Right lobe of liver (tissue), 4 donors: ENCODE measurements around the gene NPHP1.

Experiments
- POLR2A ChIP-seq: fragments of 450-650 bp; IDR thresholded peaks from one replicate; pipeline ENCODE4 v1.6.1; 2017; ENCODE audit warnings: antibody characterized with exemption, mild to moderate bottlenecking
- TF ChIP-seq, protein P1 (sequence below), 4 donors: fragments of 200-600 bp in 3 of 4; fragments of 450-650 bp in 1 of 4; IDR thresholded peaks; one replicate each; pipeline versions ENCODE4 v1.5.1 to v1.8.0; 2016 to 2022; ENCODE audit warnings: antibody characterized with exemption in 4 of 4, mild to moderate bottlenecking in 2 of 4
- donor health status: DM: no; HTN: no; CAD: no.
- donor health status: DM: no; HTN: no; CAD: no.
- donor health status: DM: no; HTN: yes; CAD: no.

DNA sequence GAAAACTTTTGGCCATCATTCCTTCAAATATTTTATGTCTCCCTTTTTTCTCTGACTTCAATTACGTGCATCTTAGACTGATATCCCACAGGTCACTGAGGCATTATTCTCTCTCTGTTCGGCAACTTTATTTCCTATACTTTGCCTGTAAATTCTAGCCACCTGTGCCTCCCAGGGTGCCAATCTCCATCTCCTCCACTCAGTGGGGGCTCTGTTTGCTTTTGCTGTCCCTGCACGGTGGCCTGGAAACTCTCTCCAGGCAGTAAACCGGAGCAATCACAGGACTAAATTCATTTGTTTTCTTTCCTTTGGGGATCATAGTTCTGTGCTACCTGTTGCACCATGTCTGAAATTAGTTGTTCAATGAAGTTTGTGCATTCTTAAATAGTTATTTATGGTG, 17.1 kb upstream of the NPHP1 start:
- TF ChIP-seq, protein P1, sequence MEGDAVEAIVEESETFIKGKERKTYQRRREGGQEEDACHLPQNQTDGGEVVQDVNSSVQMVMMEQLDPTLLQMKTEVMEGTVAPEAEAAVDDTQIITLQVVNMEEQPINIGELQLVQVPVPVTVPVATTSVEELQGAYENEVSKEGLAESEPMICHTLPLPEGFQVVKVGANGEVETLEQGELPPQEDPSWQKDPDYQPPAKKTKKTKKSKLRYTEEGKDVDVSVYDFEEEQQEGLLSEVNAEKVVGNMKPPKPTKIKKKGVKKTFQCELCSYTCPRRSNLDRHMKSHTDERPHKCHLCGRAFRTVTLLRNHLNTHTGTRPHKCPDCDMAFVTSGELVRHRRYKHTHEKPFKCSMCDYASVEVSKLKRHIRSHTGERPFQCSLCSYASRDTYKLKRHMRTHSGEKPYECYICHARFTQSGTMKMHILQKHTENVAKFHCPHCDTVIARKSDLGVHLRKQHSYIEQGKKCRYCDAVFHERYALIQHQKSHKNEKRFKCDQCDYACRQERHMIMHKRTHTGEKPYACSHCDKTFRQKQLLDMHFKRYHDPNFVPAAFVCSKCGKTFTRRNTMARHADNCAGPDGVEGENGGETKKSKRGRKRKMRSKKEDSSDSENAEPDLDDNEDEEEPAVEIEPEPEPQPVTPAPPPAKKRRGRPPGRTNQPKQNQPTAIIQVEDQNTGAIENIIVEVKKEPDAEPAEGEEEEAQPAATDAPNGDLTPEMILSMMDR (IDR thresholded peaks at IDR 0.05) = no peak
- TF ChIP-seq POLR2A = no peak
